ENCODE results near the gene ITGB8.

The ITGB8 gene

GRCh38 chr7:20350518-20350951 is 19.8 kb downstream of the ITGB8 start:
- TF ChIP-seq ZFX (IDR thresholded peaks at IDR 0.05): no peak
- no peak for TF ChIP-seq CTCF (conservative IDR thresholded peaks at IDR 0.05)
- H3K27ac ChIP-seq: no peak overlapping the region

DNA sequence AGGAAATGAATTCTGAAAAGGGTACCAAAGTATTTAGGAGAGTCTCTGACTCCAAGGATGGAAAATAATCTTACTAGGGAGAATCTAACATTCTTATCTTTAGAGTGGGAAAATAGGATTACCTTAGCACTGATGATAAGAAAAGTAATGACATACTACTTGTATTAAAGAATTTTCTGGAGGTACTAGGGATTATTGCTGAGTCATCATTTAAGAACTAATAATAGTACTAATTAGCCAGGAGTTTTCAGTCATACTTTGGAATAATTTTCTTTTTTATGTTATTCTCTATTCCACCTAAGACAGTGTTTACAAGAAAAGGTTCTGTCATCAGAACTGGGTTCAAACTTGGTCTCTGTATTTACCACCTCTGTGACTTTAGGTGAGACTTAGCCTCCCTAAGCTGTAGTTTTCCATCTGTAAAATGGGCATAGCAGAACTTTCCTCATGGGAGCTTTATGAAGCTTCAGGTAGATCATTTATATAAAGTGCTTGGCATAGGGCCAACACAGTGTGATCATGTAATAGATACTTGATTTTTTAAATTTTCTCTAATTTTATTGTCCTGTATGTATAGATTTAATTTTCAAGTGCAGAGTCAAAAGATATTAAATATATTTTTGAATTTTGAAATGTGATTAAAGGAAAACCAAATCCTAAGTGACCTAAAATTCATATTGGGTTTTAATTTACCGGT is 20.4 kb downstream of the ITGB8 start:
- H3K27ac ChIP-seq: no peak overlapping the region
- TF ChIP-seq ZFX (IDR thresholded peaks at IDR 0.05): no peak
- TF ChIP-seq CTCF (conservative IDR thresholded peaks at IDR 0.05): no peak

DNA sequence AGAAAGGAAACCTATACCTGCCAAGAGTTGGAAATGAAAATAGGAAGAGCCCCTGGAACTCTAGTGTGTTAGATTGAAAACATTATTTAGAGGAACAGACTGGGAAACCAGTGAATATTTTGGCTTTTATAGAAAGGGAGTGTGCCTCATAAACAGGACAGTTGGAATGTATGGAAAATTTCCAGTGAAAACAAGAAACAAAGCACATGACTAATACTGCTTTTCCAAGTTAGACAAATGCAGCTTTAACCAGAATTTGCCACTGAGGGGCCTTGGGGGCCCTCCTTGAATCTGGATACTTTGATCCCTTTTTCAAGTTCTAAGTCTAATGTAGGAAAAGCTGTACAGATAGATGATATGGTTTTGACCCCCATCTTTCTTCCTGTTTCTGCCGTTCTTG is 21.2 kb downstream of the ITGB8 start:
- H3K27ac ChIP-seq: no peak overlapping the region
- no peak for TF ChIP-seq CTCF (conservative IDR thresholded peaks at IDR 0.05)
- TF ChIP-seq ZFX (IDR thresholded peaks at IDR 0.05): no peak

- H3K27ac ChIP-seq: no peak overlapping the region
- TF ChIP-seq CTCF (conservative IDR thresholded peaks at IDR 0.05): no peak
- no peak for TF ChIP-seq ZFX (IDR thresholded peaks at IDR 0.05)
Observed at GRCh38 chr7:20352573-20353306, 22.0 kb downstream of the ITGB8 start.

DNA sequence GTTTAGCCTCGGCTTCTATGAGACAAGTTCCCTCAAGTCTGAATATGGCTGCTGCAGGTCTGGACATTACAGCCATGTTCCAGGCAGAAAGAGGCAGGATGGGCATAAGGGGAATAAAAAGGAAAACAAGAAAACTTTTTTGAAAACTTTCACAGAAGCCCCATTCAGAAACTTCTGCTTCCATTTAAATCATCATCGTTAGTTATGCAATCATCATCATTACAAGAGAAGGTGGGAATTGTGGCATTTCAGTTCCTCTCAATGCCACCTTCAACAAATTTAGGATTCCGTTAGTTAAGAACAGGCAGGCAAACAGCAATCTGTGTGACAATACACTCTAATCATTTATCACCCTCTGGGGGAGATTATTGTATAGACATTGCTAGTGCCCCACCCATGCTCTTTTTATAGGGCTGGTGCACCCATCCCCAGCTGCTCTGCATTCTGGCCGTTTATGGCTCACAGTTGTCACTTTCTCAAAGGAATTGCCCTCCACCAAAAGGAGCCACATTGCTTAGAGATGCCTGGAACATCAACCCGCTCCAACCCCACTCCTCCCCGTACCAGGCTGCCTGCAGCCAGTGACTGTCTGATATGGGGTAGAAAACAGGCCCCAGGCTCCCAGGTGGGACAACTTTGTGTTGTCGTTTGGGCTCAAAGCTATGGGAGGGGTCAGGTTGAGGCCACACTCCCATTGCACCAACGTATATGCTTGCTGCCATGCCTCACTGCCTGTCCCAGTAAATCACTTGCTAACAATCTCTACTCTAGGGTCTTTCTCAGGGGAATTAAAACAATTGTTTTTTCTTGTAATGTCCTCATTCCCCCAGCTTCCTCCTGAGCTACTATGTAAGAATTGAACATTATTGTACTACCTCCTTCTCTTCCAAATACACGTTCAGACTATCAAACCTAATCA is 24.2 kb downstream of the ITGB8 start:
- TF ChIP-seq CTCF (conservative IDR thresholded peaks at IDR 0.05) (no peak), ZFX (IDR thresholded peaks at IDR 0.05) (no peak)
- H3K27ac ChIP-seq: no peak overlapping the region

GRCh38 chr7:20358106-20358505 is 27.4 kb downstream of the ITGB8 start:
- H3K27ac ChIP-seq: no peak overlapping the region
- TF ChIP-seq ZFX (IDR thresholded peaks at IDR 0.05) (no peak), CTCF (conservative IDR thresholded peaks at IDR 0.05) (no peak)

Measured in C4-2B (cell line).